HG03039 (cell line): ENCODE results near the gene DCC.

Experiments
- ATAC-seq: cut with Tn5 transposase; IDR thresholded peaks from one replicate; pipeline ENCODE4 v1.9.1; 2021; ENCODE audit warnings: mild to moderate bottlenecking, moderate library complexity; ENCODE audit not compliant: unreplicated experiment

The DCC gene

GRCh38 chr18:53543711-53544110 lies 1203.7 kb downstream of the DCC start:
- ATAC-seq: no peak

DNA sequence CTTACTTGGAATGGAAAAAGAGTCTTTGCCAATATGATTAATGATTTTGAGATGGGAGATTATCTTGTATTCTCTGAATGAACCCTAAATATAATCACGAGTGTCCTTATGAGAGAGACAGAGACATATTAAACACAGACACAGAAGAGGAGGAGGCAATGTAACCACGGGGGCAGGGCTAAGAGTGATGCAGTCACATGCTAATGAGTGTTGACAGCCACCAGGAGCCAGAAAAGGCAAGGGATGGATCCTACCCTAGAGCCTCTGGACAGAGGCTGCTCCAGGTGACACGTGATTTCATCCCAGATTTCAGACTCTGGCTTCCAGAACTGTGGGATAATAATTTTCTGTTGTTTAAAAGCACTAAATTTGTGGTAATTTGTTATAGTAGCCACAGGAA lies 1204.9 kb downstream of the DCC start:
- no peak for ATAC-seq

GRCh38 chr18:53551868-53552426 lies 1212.0 kb downstream of the DCC start:
- no peak for ATAC-seq

DNA sequence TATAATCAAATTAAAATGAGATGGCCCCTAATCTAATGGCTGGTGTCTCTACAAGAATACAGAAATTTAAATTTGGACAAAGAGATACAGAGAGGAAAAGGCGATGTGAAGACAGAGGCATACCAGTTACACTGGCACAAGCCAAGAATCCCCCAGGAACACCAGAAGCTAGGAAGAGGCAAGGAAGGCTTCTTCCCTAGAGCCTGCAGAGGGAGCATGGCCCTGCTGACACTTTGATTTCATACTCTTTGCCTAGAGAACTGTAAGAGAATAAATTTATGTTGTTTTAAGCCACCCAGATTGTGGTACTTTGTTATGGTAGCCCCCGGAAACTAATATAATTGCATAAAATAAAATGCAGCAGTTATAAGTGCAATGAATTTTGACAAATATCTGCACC lies 1213.0 kb downstream of the DCC start:
- no peak for ATAC-seq

DNA sequence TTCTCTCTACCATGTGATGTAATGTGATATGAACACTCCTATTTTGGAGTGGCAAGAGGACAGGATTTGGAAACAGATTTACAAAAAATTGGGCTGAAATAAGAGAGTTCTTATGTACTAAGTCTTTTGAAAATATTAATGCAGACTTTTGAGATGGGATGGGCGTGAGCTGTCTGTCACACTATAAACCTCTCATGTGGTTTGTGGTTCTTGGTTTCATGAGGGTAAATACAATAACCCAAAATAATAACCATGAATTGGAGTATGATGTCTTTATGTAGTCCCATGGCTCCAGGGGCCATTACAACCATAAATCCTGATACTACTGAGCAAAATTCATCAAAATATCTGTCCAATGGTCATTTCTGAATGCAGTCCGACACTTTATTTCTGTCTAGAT lies 1216.5 kb downstream of the DCC start:
- ATAC-seq: no peak

DNA sequence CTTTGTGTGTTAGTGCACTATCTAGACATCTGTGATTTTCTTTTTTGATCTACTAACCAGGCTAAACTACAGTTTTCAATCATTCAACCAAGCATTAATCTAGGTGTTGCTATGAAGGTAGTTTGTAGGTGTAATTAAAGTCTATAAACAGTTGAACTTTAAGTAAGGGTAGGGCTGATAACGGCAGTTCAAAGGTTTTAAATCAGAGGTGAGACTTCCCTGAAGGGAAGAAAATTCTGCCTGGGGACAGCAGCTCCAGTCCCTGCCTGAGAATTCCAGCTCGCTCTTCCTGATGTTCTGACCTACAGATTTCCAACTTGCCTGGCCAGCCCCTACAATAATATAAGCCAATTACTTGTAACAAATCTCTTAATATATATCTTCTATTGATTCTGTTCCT lies 1220.5 kb downstream of the DCC start:
- ATAC-seq: no peak

GRCh38 chr18:53566626-53567025 lies 1226.6 kb downstream of the DCC start:
- ATAC-seq: no peak

DNA sequence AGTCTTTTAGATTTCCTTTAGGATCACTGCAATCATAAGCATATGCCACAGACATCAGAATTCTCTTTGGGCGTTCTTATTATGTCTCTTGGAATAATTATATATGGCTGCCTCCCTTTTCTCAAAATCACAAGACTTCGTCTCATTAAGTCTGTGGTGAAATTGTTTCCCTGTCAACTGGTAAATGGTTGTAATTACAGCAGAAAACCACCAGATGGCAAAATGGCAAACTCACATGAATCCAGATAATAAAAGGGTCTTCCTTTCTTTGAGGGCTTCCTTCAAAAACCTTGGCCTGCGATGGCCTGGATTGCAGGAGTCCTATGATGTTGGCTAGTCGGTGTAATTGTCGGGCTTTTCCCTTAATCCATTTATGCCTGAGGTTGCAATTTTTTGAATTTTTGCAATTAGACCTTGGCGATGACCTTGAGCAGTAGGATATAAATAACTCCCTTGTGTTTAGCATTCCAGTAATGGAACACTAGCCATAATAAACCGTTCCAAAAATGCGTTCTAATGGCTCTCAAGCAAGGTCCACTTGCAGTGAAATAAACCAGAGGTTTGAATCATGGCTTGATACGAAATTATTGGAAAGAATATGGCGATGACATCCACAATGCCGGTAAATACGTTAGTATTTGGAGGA lies 1228.1 kb downstream of the DCC start:
- no peak for ATAC-seq
